GM13976 (cell line): ENCODE results near the gene TENM3.

Experiments
- DNase-seq: peaks from one replicate; pipeline ENCODE4 v3.0.0; 2012; ENCODE audit warnings: low spot score
- CTCF ChIP-seq: IDR thresholded peaks from 2 replicates; pipeline ENCODE4 v1.5.1; 2012; ENCODE audit warnings: borderline replicate concordance, mild to moderate bottlenecking; ENCODE audit not compliant: insufficient read depth; ENCODE audit errors: extremely low read depth, missing control alignments, control extremely low read depth
- in situ Hi-C: fragments of 300-500 bp; cut with MboI; formaldehyde crosslinking; loops from one replicate; pipeline ENCODE4 v1.12.0; 2022; ENCODE audit warnings: low sequenced_read_pairs, mixed read lengths, inconsistent platforms; ENCODE audit not compliant: unreplicated experiment

The TENM3 gene

GRCh38 chr4:182699795-182700194 lies 456.6 kb downstream of the TENM3 start:
- TF ChIP-seq CTCF = no peak
- in situ Hi-C loops = no loop called here
- no peak for DNase-seq

DNA sequence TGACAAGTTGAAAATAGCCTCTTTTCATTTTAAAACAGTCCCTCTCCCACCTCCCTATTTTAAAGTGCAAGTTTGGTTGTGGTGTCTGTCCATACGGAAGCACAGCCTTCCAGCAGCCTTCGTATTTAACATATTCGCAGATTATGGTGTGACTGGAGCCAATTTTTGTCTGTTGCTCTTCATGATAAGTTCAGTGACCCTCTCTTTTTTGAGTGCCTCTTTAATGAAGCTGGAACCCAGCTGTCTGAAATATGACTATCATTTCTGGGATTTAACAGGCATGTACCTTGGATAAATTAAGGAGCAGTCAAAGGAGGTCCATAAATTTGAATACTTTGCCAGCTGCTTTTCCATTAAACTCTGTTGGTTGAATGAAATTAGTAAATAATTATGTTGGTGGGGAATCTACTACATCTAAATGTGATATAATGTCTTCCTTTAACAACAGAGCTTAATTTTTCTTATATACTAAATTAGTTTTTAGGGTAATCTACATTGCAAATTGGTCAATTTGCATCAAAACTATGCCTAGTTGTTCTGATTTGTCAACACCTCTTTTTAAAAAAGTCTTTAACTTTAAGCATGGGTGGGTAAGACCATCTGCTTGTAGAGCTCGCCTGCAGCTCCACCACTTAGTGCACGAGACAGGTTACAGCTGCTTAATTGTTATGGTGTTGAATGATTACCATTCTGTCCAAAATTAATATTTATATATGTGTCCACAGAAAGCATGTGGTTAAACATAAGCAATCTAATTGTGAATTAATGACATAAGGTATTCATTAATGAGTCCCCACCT lies 457.4 kb downstream of the TENM3 start:
- TF ChIP-seq CTCF = no peak
- DNase-seq = no peak
- in situ Hi-C loops = no loop called here

DNA sequence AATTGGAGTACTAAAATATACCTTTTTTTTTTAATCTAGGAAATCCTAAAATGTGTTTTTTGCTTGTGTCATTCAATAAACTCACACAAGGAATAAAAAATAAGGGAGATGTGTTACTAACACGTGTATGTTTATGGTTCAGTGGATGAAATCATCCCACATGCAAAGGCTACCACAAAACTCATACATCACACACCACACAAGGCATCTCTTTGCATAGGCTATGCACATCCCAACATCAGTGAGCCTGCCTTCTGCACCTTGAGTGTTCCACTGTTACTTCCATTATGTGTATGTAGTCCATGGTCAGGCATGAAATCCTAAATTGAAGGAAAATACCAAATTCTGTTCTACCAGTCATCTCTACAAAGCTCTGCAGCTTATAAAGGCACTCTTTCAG lies 460.9 kb downstream of the TENM3 start:
- no peak for TF ChIP-seq CTCF
- no peak for DNase-seq
- in situ Hi-C loops = no loop called here

DNA sequence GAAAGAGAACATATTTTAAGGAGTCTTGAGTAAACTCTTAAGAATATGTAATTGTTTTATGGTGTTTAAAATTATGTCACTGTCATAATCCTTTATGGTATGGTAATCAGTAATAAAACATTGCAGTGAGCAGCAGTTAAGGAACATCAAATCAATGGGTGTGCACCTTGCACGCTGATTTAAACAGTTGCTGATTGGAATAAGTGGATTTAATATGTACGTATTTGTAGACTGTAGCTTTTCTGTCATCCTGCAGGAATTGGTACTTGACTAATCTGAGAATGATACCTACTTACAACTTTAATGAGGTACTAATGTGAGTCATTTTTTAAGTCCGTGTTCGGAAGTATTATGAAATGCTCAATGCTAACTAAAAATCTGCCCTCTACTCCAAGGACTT lies 461.7 kb downstream of the TENM3 start:
- in situ Hi-C loops = no loop called here

GRCh38 chr4:182705389-182705788 lies 462.2 kb downstream of the TENM3 start:
- no peak for TF ChIP-seq CTCF
- DNase-seq = no peak
- in situ Hi-C loops = no loop called here

More for the DNA sequence above, 461.7 kb downstream of the TENM3 start:
- DNase-seq = no peak
- no peak for TF ChIP-seq CTCF

DNA sequence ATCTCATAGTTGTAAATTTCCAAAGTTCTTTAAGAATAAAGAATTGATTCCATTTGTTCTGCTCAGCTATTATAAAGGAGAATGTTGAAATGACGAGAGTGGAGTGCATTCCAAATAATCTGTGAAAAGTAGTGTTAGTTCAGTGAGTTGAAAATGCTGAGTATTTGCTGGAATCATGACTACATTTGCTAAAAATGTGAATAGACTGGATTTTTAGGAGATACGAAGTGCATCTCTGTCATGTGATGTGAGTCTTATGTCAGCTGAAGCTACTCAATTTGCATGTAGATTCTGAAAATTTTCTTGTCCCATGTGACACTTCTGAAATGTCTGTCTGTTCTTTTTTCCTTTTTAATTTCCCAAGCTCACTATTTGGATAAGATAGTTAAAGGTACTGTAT lies 468.0 kb downstream of the TENM3 start:
- no peak for DNase-seq
- no peak for TF ChIP-seq CTCF

DNA sequence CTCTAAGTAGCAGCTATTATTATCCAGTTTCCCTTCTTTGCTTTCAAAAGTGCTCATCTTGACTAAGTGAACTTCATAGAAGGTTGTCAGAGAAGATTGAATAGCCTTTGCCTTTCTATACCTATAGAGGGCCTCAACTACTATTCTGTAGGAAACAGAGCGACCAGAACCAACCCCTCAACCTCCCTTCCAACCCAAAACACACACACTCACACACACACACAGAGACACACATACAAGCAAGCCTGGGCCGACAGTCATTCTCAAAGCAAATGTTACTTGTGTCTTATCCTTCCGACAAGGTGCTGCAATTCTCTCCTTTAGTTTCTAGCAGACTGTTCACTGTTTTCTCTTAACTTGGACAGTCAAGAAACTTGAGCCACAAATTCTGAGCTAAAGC lies 472.3 kb downstream of the TENM3 start:
- TF ChIP-seq CTCF = no peak
- no peak for DNase-seq
- in situ Hi-C loops = no loop called here

More for the DNA sequence above, 468.0 kb downstream of the TENM3 start:
- in situ Hi-C loops = no loop called here
